Nephron (organoid): Measurements from ENCODE around the gene MUC5AC.
"Not testable (repeated sequence)": the region's sequence is repeated elsewhere in the genome, so short reads cannot be mapped to it uniquely, and the experiment has no call there.

Experiments
- H3K27ac Mint-ChIP-seq, 3 experiments: 2 replicates each; pipeline ENCODE4 v1.8.0; 2020; ENCODE audit warnings: mixed read lengths in 3 of 3, mild to moderate bottlenecking in 2 of 3, moderate library complexity in 1 of 3
- H3K27me3 Mint-ChIP-seq: 2 replicates; pipeline ENCODE4 v1.8.0; 2021; ENCODE audit warnings: low read depth, mild to moderate bottlenecking, moderate library complexity, mixed read lengths
- H3K36me3 Mint-ChIP-seq: 2 replicates; pipeline ENCODE4 v1.8.0; 2020; ENCODE audit warnings: low read depth, mixed read lengths
- H3K4me1 Mint-ChIP-seq: 2 replicates; pipeline ENCODE4 v1.8.0; 2020; ENCODE audit warnings: mixed read lengths
- H3K4me3 Mint-ChIP-seq, 3 experiments: 2 replicates each; pipeline ENCODE4 v1.8.0; 2020; ENCODE audit warnings: mild to moderate bottlenecking in 3 of 3, mixed read lengths in 3 of 3, moderate library complexity in 2 of 3
- H3K9me3 Mint-ChIP-seq: 2 replicates; pipeline ENCODE4 v1.8.0; 2020; ENCODE audit warnings: mixed read lengths
- CTCF ChIP-seq, 3 experiments: fragments of 200-600 bp; sonication (generic); IDR thresholded peaks; one replicate each; pipeline ENCODE4 v1.5.0; 2021; ENCODE audit warnings: antibody characterized with exemption in 3 of 3; ENCODE audit not compliant: unreplicated experiment in 3 of 3

Gene MUC5AC

GRCh38 chr11:1111545-1112212 lies 46.1 kb upstream of the MUC5AC start:
- Mint-ChIP-seq H3K27ac (no peak overlapping the region), H3K4me3 (no peak overlapping the region), H3K36me3 (no peaks in the 10 kb centered on the region), H3K4me1 (no peaks in the 10 kb centered on the region), H3K9me3 (no peaks in the 10 kb centered on the region), H3K27me3 (peaks cover 16% of the 10 kb centered on the region)
- TF ChIP-seq CTCF (IDR thresholded peaks at IDR 0.05; ENCODE audit: unreplicated experiment in 3 of 3), result no peak

GRCh38 chr11:1112351-1113191 lies 45.2 kb upstream of the MUC5AC start:
- no peak overlapping the region for H3K4me3 Mint-ChIP-seq
- no peaks in the 10 kb centered on the region for H3K4me1 Mint-ChIP-seq
- no peak overlapping the region for H3K27ac Mint-ChIP-seq
- no peak for TF ChIP-seq CTCF (IDR thresholded peaks at IDR 0.05; ENCODE audit: unreplicated experiment in 3 of 3)
- H3K9me3 Mint-ChIP-seq, result no peaks in the 10 kb centered on the region
- peaks cover 16% of the 10 kb centered on the region for H3K27me3 Mint-ChIP-seq
- no peaks in the 10 kb centered on the region for H3K36me3 Mint-ChIP-seq

GRCh38 chr11:1113405-1114201 lies 44.1 kb upstream of the MUC5AC start:
- no peak for TF ChIP-seq CTCF (IDR thresholded peaks at IDR 0.05; ENCODE audit: unreplicated experiment in 3 of 3)
- no peaks in the 10 kb centered on the region for H3K4me1 Mint-ChIP-seq
- no peak overlapping the region for H3K27ac Mint-ChIP-seq
- no peak overlapping the region for H3K4me3 Mint-ChIP-seq
- H3K36me3 Mint-ChIP-seq, result no peaks in the 10 kb centered on the region
- H3K9me3 Mint-ChIP-seq, result no peaks in the 10 kb centered on the region
- H3K27me3 Mint-ChIP-seq, result peaks cover 16% of the 10 kb centered on the region

GRCh38 chr11:1115292-1115691 lies 42.5 kb upstream of the MUC5AC start:
- not testable (repeated sequence) for H3K27ac Mint-ChIP-seq, H3K9me3 Mint-ChIP-seq, H3K4me3 Mint-ChIP-seq, H3K36me3 Mint-ChIP-seq, H3K4me1 Mint-ChIP-seq
- peaks cover 16% of the 10 kb centered on the region for H3K27me3 Mint-ChIP-seq

- Mint-ChIP-seq H3K27me3 (peaks cover 11% of the 10 kb centered on the region), H3K36me3 (no peaks in the 10 kb centered on the region), H3K4me1 (no peaks in the 10 kb centered on the region), H3K9me3 (no peaks in the 10 kb centered on the region), H3K4me3 (no peak overlapping the region), H3K27ac (no peak overlapping the region)
- TF ChIP-seq CTCF (IDR thresholded peaks at IDR 0.05; ENCODE audit: unreplicated experiment in 3 of 3), result no peak
These were observed 41.6 kb upstream of the MUC5AC start for GRCh38 chr11:1116104-1116503.
